Fibroblast of pulmonary artery (primary cell): ENCODE measurements around the gene NIFK.
"Not testable (repeated sequence)": the region's sequence is repeated elsewhere in the genome, so short reads cannot be mapped to it uniquely, and the experiment has no call there.

Source experiments
- DNase-seq: peaks from one replicate; pipeline ENCODE4 v3.0.0-alpha.2; 2010; ENCODE audit warnings: low read depth
- H3K4me3 ChIP-seq: replicated peaks from 2 replicates; pipeline ENCODE4 v1.5.1; 2011; ENCODE audit warnings: low read depth, mild to moderate bottlenecking, control low read depth, low read length, moderate library complexity
- TF ChIP-seq, protein P1 (sequence below): IDR thresholded peaks from 2 replicates; pipeline ENCODE4 v1.5.1; 2011; ENCODE audit warnings: mild to moderate bottlenecking, control low read depth, low read length, inconsistent platforms; ENCODE audit errors: missing control alignments

The NIFK gene

DNA sequence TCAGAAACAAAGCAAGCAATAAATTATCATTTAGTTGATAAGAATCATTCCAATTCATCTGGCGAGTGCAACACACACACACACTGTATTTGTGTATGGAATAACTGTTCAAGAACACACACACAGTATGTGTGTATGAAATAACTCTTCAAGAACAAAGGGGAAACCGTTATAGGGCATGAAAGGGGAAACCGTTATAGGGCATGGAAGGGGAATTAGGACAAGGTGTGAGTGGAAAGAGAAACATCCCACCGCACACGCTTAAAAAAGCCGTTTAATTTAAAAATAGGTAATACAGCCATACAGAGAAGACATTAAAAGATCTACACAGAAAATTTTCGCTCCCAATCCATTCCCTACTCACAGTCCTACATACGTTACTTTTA lies 18.2 kb upstream of the NIFK start:
- no peak for DNase-seq
- peak overlapping the region; percentile 99 for H3K4me3 ChIP-seq
- TF ChIP-seq, protein P1, sequence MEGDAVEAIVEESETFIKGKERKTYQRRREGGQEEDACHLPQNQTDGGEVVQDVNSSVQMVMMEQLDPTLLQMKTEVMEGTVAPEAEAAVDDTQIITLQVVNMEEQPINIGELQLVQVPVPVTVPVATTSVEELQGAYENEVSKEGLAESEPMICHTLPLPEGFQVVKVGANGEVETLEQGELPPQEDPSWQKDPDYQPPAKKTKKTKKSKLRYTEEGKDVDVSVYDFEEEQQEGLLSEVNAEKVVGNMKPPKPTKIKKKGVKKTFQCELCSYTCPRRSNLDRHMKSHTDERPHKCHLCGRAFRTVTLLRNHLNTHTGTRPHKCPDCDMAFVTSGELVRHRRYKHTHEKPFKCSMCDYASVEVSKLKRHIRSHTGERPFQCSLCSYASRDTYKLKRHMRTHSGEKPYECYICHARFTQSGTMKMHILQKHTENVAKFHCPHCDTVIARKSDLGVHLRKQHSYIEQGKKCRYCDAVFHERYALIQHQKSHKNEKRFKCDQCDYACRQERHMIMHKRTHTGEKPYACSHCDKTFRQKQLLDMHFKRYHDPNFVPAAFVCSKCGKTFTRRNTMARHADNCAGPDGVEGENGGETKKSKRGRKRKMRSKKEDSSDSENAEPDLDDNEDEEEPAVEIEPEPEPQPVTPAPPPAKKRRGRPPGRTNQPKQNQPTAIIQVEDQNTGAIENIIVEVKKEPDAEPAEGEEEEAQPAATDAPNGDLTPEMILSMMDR: no peak

DNA sequence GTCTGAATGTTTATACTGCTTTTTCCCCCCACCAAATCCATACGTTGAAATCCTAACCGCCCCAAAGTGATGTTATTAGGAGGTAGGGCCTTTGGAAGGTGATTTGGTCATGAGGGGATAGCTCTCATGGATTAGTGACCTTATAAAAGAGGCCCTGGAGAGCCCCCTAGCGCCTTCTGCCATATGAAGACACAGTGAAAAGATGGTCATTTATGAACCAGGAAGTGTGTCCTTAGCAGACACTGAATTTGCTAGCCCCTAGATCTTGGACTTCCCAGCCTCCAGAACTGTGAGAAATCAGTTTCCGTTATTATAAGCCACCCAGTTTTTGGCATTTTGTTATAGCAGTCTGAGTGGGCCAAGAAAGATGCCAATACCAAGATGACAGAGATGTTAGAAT lies 11.5 kb upstream of the NIFK start:
- TF ChIP-seq, protein P1: peak; percentile 57
- peak; percentile 60 for DNase-seq
- H3K4me3 ChIP-seq: no peak overlapping the region

DNA sequence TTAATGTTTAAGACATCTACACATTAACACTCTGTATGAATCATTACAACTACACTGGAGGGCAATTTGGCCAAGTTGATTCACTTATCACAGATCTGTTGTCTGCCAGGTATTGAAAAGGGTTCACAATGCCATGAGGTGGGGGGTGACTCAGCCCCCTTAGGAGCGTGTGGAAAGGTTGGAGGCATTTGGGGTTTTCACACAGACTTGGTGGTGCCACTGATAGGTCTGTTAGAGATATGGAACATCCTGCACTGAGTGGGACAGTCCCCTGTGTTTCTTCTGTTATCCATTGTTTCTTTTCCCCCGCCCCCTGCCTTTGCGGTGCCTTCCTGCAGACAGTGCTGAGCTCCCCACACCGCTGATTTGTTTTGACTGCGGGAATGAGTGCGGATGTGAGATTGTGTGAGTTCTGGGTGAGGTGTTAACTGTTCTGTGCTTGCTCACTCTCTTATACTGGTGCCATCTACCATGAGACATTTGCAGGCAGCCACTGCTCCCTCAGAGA lies 9.4 kb upstream of the NIFK start:
- H3K4me3 ChIP-seq: no peak overlapping the region
- DNase-seq: no peak
- TF ChIP-seq, protein P1: no peak

DNA sequence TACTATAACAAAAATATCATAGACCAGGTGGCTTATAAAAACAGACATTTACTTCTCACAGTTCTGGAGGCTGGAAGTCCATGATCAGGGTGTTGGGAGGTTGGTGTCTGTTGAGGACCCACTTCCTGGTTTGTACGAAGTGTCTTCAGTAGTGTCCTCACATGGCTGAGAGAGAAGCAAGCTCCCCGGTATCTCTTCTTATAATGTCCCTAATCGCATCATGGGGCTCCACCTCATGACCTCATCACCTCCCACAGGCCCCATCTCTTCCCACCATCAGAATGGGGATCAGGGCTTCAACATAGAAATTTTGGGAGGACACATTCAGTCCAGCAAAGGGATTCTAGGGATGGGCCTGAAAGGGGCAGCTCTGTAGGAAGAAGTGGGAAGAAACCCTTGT lies 4.8 kb upstream of the NIFK start:
- no peak for DNase-seq
- no peak overlapping the region for H3K4me3 ChIP-seq
- TF ChIP-seq, protein P1: no peak

DNA sequence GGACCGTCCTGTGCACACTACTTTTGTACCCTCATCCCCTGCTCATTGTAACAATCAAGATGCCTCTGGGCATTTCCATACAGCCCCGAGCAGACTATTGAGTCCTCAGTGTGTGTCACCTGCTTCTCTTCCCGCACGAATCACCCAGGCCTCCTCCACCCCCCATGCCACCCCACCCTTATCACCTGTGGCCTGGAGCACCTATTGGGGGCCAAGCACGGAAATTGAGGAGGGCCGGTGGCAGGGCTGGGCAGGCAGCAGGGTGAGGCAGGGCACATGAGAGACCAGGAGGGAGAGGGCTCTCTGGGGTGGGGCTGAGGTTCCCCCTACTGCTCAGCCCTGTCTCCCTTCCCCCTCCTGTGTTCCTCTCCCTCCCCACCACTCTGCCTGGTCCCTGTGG lies 4.3 kb upstream of the NIFK start:
- no peak for DNase-seq
- TF ChIP-seq, protein P1: no peak
- H3K4me3 ChIP-seq: no peak overlapping the region

DNA sequence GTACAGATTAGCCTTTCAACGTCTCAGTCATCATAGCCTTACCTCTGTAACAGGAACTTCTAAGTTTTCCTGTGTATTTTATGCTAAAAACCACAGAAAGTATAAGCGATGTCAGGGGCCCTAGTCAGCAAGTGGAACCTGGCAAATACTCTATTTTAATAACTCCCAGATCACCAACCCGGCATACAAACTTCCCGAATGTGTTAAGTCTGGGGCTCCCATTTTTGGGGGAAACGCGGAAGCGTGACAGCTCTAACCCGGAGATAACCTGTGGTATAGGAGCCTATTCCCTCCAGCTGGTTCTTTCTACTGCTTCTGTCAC lies 574 bp downstream of the NIFK start:
- peak overlapping the region; percentile 68 for H3K4me3 ChIP-seq
- DNase-seq: no peak
- TF ChIP-seq, protein P1: no peak

DNA sequence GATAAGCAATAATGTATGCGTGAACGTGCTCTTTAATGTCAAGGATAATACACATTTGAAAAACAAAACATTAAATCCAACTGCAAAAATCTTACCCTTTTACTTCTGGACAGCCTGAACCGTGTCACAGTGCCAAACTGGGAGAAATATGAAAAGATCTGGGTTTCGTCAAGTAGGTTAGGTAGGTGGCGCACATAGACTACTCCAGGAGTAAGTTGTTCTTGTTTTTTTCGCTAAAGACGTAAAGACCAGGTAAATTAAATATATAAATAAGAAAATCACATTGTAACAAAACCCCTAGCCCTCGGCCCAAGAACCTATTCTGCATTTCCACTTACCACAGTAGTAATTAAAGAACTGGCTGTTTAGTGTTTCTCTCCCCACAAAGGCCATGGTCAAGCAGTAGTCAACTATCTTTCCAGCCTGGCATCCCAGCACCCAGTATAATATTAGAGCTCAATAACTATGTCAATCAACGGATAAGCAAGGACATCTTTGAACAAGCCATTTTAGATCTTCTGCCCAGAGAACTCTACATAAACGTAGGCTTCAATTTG lies 1.1 kb downstream of the NIFK start:
- TF ChIP-seq, protein P1: no peak
- H3K4me3 ChIP-seq: peak overlapping the region; percentile 68
- no peak for DNase-seq

DNA sequence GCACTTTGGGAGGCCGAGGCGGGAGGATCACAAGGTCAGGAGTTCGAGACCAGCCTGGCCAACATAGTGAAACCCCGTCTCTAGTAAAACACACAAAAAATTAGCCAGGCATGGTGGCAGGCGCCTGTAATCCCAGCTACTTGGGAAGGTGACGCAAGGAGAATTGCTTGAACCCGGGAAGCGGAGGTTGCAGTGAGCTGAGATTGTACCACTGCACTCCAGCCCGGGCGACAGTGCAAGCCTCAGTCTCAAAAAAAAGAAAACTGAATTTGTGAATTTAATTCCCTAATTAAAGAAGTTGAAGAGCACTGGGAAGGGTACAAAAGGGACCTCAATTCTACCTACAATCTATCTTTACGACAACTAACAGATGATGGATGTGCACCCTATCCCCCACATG lies 2.1 kb downstream of the NIFK start:
- DNase-seq, H3K4me3 ChIP-seq: not testable (repeated sequence)
